Astrocyte of the spinal cord (primary cell): Measurements from ENCODE around the gene PTPN13.
A peak's percentile ranks its signal among the peaks of the same experiment; 100 is the strongest.

Experiments used
- DNase-seq: peaks from one replicate; pipeline ENCODE4 v3.0.0; 2011; ENCODE audit warnings: low read depth, low spot score
- H3K4me3 ChIP-seq: 2 replicates; pipeline ENCODE4 v1.5.1; 2011; ENCODE audit warnings: low read depth, mild to moderate bottlenecking, low read length, moderate library complexity
- CTCF ChIP-seq: IDR thresholded peaks from 2 replicates; pipeline ENCODE4 v1.5.1; 2012; ENCODE audit warnings: low read depth, mild to moderate bottlenecking, low read length, inconsistent platforms
- in situ Hi-C: cut with HindIII; loops from 2 replicates; pipeline ENCODE4 v1.10.0; 2017; ENCODE audit warnings: low sequenced_read_pairs

Gene PTPN13

DNA sequence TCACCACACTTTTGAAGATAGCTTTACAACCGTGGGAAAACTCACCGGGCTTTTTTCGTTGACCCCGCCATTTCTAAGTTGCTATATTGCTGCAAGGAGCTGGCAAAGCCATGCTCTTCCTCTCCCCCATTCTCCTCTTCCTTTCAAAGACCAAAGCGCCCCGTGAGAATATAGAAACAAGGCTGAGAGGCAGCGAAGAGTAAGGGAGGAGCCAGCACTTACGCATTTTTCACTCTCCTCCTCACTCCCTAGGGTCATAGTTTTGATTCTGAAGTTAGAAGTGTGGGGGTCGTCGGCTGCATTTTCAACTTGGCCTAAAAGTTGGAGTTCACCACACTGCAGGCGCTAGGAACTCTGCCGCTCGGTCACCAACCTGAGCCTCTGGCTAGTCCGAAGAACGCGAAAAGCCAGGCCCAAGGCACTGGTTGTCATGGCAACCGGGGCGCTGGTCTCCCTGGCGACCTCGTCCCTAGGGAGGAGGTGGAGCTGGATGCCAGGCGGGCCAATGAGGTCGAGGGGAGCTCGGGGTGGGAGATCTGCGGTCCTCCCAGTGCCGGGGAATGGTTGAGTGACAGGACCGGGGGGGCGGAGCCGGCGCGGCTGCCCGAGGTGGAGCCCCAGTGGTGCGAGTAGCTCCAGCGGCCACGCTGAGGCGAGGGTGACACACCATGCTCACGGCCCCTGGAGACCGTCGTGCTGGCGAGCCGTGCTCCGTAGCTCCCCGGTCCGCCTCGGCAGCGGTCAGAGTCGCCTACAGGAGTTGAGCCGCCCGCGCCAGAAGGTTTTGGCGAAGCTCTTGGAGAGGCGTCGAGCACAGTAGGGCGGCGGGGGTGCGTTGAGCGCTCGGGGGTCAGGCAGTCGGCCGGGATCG, at the start of gene PTPN13:
TSS of gene PTPN13 (plus strand) at position 628 of the 871 bp plus-strand sequence. CDS start 40,942 bp downstream, outside the sequence.
- DNase-seq, result peak; percentile 99
- H3K4me3 ChIP-seq, result peak within 1 kb of the TSS; percentile 87
- no peak for TF ChIP-seq CTCF
- in situ Hi-C loops, result no loop called here

DNA sequence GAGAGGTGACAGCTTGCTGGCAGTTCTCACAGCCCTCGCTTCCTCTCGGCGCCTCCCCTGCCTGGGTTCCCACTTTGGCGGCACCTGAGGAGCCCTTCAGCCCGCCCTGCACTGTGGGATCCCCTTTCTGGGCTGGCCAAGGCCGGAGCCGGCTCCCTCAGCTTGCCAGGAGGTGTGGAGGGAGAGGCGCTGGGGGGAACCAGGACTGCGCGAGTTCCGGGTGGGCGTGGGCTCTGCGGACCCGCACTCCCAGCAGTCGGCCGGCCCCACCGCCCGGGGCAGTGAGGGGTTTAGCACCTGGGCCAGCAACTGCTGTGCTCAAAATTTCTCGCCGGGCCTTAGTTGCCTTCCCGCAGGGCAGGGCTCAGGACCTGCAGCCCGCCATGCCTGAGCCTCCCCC, 47.0 kb upstream of the PTPN13 start:
- DNase-seq, result no peak
- TF ChIP-seq CTCF, result no peak
- H3K4me3 ChIP-seq, result no peak overlapping the region
- in situ Hi-C loops, result no loop called here

GRCh38 chr4:86549163-86549788, 44.8 kb upstream of the PTPN13 start:
- no peak for DNase-seq
- no peak overlapping the region for H3K4me3 ChIP-seq
- in situ Hi-C loops, result no loop called here
- no peak for TF ChIP-seq CTCF

DNA sequence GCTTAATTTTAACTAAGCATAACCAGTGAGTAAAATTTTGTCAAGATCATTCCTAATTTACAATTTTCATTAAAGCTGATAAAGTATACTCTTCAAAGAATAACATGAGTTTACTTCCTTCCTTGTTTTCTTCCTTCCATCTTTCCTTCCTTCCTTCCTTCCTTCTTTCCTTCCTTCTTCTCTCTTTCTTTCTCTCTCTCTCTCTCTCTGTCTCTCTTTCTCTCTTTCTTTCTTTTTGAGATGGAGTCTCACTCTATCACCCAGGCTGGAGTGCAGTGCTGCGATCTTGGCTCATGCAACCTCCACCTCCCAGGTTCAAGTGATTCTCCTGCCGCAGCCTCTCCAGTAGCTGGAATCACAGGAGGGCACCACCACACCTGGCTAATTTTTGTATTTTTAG, 42.7 kb upstream of the PTPN13 start:
- no peak for DNase-seq

DNA sequence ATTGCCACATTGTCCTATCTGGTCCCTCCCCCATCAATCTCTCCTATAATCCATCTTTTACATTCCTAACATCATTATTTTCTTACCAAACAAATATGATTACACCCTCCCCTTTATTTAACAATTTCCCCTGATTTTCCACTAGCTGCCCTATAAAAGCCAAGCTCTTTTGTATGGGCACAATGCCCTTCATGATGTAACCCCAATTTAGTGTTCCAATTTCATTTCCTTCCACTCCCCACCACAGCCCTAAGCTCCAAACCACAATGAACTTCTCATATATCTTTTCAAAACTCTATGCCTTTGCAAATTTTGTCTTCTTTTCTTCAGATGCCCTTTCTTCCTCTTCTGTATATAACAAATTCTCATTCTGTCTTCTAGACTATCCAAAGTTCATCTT, 39.5 kb upstream of the PTPN13 start:
- in situ Hi-C loops, result no loop called here
- no peak for TF ChIP-seq CTCF
- no peak overlapping the region for H3K4me3 ChIP-seq
- DNase-seq, result peak; percentile 38

More for the DNA sequence above, 42.7 kb upstream of the PTPN13 start:
- H3K4me3 ChIP-seq, result no peak overlapping the region
- TF ChIP-seq CTCF, result no peak
- in situ Hi-C loops, result no loop called here

DNA sequence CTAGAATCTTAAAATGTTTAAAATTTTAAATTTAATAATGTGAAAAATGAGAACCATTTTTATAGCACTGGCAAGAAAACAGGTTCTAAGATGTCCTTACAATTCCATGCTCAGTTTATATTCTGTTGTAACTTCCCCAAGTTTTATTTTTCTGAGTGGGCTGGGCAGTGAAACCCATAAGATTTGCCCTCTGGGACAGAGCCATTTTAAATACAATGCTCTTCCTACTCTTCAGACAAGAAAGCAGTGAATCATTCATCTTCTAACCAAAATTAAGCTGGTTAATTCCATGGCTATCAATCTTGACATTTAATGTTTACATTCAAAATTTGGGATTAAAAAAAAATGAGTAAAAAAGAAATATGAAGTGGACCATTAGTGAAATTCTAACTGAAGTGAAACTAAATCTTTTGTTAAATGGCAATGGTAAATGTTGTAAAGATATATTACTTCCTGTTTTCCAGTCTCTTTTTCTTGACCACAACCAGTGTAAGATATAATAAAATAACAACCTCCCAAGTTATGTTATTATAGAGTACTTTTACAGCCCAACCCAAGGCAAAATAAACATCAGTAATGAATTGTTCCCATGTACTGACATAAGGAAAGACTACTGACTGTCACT, 37.2 kb upstream of the PTPN13 start:
- no peak overlapping the region for H3K4me3 ChIP-seq
- peak; percentile 35 for DNase-seq
- no peak for TF ChIP-seq CTCF
- in situ Hi-C loops, result no loop called here
